ENCODE measurements around the gene ADCYAP1R1.
A peak's percentile ranks its signal among the peaks of the same experiment; 100 is the strongest.

DNA sequence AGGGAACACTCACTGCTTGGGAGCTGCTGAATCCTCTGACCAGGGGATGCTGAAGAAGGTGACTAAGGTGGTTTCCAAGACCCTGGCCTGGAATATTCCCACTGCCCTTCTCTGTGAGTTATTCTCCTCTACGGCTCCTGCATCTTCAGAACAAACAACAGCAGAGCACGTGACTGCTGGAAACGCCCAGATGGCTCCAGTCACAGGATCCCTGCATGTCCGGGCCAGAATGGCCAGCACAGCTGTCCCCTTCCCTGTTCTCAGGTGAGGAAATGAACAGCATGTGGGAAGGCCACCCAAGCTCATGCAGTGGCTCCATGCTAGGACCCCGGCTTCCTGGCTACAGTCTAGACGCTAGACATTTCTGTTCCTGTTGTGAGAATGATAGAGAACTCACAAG lies 45.3 kb upstream of the ADCYAP1R1 start:
- TF ChIP-seq USF1 (IDR thresholded peaks at IDR 0.05): 0 out of 2 replicates have a peak, but pooled peaks have one; percentile 14
- TF ChIP-seq TAF1 (IDR thresholded peaks at IDR 0.05; ENCODE audit: low read depth): no peak
- no peak for TF ChIP-seq TEAD4 (IDR thresholded peaks at IDR 0.05)
- TF ChIP-seq TCF12 (IDR thresholded peaks at IDR 0.05; ENCODE audit: low read depth): no peak
- TF ChIP-seq RAD21 (IDR thresholded peaks at IDR 0.05; ENCODE audit: low read depth): no peak
- TF ChIP-seq EP300 (IDR thresholded peaks at IDR 0.05; ENCODE audit: borderline replicate concordance): no peak
- no peak for TF ChIP-seq YY1 (IDR thresholded peaks at IDR 0.05; ENCODE audit: low read depth)
- TF ChIP-seq MAX (IDR thresholded peaks at IDR 0.05): no peak
